K562 (cell line): ENCODE measurements around the gene RAVER2.

Source experiments
- POLR2AphosphoS5 ChIP-seq: IDR thresholded peaks from 2 replicates; pipeline ENCODE4 v1.6.1; 2011; ENCODE audit warnings: mild to moderate bottlenecking, low read depth, low read length, moderate library complexity; ENCODE audit not compliant: control insufficient read depth, insufficient read depth
- TF ChIP-seq, protein P1 (sequence below): sonication (generic); formaldehyde crosslinking; IDR thresholded peaks from 2 replicates; pipeline ENCODE4 v1.5.0; 2020; ENCODE audit warnings: missing genetic modification reagents
- TF ChIP-seq, protein P2 (sequence below): IDR thresholded peaks from 2 replicates; pipeline ENCODE4 v1.6.1; 2016; ENCODE audit warnings: missing genetic modification characterization, missing compliant biosample characterization
- TF ChIP-seq, protein P3 (sequence below): fragments of 450-650 bp; IDR thresholded peaks from 2 replicates; pipeline ENCODE4 v1.7.1; 2018; ENCODE audit warnings: mild to moderate bottlenecking, low read depth; ENCODE audit not compliant: partially characterized antibody
- TF ChIP-seq, protein P4 (sequence below), 3 experiments: IDR thresholded peaks in 2 of 3; conservative IDR thresholded peaks in 1 of 3; 2 replicates each; pipeline ENCODE4 v1.5.1; 2011 to 2012; ENCODE audit warnings: low read length in 3 of 3, mild to moderate bottlenecking in 3 of 3, control low read depth in 2 of 3, improper control_type of control experiment in 1 of 3, inconsistent platforms in 1 of 3, low read depth in 1 of 3, mixed read lengths in 1 of 3, moderate library complexity in 1 of 3; ENCODE audit not compliant: insufficient read depth in 2 of 3

DNA sequence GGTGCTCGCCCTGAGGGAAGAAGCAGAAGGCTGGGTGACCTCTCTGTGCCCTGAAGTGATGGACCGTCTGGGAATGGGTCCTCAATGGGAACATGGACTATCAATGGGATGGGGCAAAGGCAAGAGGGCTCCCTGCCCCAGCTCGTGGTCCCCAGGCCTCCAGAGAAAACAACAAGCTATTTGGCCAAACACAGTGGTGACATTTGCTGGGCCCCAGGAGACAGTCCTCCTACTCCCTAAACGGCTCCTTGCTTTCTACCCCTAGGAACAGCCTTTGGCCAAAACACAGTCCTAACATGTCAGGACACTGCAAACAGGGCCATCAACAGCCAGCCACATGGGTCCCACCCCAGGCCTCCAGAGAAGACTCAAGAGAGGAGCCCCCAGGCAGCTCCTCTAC lies 102.8 kb downstream of the RAVER2 start:
- TF ChIP-seq, protein P1, sequence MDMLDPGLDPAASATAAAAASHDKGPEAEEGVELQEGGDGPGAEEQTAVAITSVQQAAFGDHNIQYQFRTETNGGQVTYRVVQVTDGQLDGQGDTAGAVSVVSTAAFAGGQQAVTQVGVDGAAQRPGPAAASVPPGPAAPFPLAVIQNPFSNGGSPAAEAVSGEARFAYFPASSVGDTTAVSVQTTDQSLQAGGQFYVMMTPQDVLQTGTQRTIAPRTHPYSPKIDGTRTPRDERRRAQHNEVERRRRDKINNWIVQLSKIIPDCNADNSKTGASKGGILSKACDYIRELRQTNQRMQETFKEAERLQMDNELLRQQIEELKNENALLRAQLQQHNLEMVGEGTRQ (CRISPR knock-in tag): no peak
- TF ChIP-seq, protein P2, sequence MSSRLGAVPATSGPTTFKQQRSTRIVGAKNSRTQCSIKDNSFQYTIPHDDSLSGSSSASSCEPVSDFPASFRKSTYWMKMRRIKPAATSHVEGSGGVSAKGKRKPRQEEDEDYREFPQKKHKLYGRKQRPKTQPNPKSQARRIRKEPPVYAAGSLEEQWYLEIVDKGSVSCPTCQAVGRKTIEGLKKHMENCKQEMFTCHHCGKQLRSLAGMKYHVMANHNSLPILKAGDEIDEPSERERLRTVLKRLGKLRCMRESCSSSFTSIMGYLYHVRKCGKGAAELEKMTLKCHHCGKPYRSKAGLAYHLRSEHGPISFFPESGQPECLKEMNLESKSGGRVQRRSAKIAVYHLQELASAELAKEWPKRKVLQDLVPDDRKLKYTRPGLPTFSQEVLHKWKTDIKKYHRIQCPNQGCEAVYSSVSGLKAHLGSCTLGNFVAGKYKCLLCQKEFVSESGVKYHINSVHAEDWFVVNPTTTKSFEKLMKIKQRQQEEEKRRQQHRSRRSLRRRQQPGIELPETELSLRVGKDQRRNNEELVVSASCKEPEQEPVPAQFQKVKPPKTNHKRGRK (tag): no peak
- TF ChIP-seq, protein P3, sequence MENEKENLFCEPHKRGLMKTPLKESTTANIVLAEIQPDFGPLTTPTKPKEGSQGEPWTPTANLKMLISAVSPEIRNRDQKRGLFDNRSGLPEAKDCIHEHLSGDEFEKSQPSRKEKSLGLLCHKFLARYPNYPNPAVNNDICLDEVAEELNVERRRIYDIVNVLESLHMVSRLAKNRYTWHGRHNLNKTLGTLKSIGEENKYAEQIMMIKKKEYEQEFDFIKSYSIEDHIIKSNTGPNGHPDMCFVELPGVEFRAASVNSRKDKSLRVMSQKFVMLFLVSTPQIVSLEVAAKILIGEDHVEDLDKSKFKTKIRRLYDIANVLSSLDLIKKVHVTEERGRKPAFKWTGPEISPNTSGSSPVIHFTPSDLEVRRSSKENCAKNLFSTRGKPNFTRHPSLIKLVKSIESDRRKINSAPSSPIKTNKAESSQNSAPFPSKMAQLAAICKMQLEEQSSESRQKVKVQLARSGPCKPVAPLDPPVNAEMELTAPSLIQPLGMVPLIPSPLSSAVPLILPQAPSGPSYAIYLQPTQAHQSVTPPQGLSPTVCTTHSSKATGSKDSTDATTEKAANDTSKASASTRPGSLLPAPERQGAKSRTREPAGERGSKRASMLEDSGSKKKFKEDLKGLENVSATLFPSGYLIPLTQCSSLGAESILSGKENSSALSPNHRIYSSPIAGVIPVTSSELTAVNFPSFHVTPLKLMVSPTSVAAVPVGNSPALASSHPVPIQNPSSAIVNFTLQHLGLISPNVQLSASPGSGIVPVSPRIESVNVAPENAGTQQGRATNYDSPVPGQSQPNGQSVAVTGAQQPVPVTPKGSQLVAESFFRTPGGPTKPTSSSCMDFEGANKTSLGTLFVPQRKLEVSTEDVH: no peak
- TF ChIP-seq, protein P4, sequence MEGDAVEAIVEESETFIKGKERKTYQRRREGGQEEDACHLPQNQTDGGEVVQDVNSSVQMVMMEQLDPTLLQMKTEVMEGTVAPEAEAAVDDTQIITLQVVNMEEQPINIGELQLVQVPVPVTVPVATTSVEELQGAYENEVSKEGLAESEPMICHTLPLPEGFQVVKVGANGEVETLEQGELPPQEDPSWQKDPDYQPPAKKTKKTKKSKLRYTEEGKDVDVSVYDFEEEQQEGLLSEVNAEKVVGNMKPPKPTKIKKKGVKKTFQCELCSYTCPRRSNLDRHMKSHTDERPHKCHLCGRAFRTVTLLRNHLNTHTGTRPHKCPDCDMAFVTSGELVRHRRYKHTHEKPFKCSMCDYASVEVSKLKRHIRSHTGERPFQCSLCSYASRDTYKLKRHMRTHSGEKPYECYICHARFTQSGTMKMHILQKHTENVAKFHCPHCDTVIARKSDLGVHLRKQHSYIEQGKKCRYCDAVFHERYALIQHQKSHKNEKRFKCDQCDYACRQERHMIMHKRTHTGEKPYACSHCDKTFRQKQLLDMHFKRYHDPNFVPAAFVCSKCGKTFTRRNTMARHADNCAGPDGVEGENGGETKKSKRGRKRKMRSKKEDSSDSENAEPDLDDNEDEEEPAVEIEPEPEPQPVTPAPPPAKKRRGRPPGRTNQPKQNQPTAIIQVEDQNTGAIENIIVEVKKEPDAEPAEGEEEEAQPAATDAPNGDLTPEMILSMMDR (IDR thresholded peaks at IDR 0.05 in 2 of 3, conservative IDR thresholded peaks at IDR 0.05 in 1 of 3; ENCODE audit: insufficient read depth in 2 of 3, low read depth in 1 of 3, low read length in 3 of 3): no peak
- no peak for TF ChIP-seq POLR2AphosphoS5
